Fibroblast of skin of right quadriceps (primary cell): ENCODE measurements around the gene HNRNPH2.

Experiments
- DNase-seq: peaks from one replicate; pipeline ENCODE4 v3.0.0-alpha.2; 2013

Gene HNRNPH2

GRCh38 chrX:101407748-101408531 lies at the start of gene HNRNPH2, which contains the start of gene GLA:
Gene HNRNPH2, plus strand, starts transcription at chrX:101408222. Its CDS starts 3,767 bp downstream, at chrX:101411989.
Gene GLA, minus strand, starts transcription at chrX:101407925. Its CDS starts 22 bp downstream, at chrX:101407903.
- DNase-seq: peak; percentile 98

DNA sequence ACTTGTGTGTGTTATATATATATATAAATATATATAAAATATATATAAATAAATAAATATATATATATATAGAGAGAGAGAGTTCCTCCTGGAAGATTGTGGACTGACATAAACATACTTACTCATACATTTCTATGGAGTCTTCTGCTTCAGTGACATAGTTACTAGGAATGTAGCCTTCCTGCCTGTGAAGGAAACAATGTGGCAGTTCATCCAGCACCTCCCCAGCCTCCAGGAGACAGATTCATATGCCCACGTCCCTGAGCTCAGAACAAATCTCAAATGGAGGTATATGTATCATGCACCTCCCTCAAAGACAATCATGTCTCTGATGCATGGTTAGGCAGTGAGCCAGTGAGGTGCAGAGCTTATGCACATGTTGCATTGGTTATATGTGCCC lies 48.1 kb upstream of the HNRNPH2 start:
- DNase-seq: no peak

- DNase-seq: no peak
Measured at GRCh38 chrX:101360390-101360789, 47.6 kb upstream of the HNRNPH2 start.

DNA sequence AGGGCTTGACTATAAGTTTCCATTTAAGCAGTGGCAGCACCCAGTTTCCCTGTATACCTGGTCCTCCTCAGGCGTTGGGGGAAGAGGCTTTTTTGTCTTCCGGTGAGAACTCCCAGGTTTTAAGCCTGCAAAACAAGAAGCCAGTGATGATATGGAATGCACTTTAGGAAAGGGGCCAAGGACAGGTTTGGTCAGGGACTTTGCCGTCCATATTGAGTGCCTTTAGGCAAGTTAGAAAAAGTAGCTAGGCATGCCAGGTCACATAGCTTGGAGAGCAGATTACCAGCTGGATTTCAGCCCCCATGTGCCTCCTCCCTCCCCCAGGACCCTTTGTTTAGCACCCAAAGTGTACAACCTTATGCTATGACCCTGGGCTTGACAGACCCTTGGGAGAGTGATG lies 45.9 kb upstream of the HNRNPH2 start:
- DNase-seq: no peak

GRCh38 chrX:101362757-101363156 lies 45.3 kb upstream of the HNRNPH2 start:
- no peak for DNase-seq

GRCh38 chrX:101365301-101365795 lies 42.7 kb upstream of the HNRNPH2 start:
- DNase-seq: no peak

DNA sequence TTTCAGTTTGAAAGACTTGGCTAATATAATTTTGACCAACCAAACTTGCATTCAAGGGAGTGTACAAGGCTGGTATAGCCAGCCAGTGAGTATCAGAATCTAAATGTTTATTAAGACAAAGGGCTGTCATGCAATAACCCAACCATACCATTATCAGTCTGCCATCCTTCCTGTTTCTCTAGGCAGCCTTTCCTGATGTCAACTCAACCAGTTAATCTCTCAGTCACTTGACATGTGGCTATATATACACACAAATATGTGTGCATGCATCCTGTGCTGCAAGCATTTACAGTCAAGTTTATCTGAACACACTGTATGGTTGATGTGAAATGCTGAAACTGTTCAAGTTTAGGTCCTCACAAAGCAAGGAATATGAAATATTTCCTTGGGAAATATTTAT lies 39.2 kb upstream of the HNRNPH2 start:
- DNase-seq: no peak

DNA sequence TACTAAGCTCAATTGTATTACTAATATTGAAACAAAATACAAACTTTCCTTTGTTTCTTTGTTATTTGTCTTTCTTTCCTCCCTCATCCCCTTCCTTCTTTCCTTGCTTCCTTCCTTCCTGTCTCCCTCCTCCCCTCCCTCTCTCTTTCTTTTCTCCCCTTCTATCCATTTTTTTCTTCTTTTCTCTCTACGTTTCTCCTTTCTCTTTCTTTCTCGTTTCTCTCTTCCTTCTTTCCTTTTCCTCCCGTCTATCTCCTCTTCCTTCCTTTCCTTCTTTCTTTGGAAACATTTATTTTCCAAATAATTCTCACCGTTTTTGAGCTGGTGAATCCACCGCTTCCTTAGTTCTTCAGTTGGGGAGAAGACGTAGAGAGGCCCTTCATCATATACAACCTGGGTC lies 38.3 kb upstream of the HNRNPH2 start:
- DNase-seq: no peak

DNA sequence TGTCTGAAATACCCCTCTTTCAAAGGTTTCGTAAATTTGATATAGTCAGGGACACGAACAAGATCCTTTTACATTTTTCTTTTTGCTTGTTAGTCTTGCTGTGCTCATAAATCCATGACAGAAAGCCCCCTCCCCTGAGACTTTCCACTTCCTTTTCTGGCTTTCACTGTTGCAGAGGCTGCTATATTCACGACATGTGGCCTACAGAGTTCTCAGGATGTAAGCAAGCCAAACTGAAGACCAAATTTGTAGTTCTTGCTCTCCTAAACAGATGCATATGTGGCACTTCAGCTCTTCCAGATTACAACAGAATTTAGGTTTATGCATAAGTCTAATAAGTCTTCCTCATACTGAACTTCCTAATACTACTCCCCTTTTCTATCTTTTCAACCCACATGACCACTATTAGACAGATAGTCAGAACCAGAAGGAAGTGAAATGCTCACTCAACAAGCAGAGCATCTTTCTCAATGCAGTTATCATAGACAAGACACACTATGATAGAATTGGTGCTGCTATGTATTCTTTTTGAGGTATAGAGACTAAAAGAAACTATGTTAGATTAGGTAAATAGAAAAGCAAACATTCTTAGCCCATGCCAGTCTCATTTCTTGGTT lies 37.0 kb upstream of the HNRNPH2 start:
- DNase-seq: no peak

DNA sequence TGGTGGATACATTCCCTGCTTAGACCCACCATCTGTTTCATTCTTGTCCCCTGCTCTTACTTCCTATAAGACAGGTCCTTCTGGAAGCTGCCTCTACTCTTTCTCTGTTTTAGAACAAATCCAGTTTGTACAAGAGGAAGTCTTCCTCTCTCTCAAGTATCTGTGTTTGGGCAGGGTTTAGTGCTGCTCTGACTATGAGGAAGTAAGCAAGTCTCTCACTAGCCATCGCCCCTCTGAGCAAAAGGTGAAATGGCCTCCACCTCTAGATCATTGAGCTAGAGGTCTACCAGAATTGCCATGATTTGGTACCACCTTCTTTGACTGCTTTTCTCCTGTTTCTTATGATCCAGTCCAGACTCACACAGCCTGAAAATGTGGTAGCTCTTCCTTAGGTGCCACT lies 30.5 kb upstream of the HNRNPH2 start:
- DNase-seq: no peak

DNA sequence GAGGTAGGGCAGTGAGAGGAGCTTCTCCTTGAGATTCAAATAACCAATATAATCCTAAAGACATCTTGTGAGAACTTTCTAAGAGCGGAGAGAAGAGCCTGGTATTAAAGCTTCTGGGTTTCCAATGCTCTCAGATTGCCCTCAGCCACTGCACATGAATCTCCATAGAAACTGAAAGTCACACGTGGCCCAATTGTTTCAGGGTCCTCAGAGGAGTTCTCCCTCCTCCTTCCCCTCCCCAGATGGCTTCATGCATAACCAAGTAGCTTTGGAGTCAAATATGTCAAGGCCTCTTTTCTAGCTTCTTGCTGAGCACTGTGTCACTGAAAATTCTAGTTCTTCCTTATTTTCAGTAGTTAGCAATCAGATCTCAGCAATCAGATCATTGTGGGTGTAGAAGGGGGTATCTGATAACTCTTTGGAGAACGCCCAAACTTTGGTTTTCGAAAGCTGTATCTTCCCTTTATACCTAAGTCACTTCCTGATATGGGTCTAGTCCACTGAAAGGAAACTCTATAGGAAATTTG lies 24.3 kb upstream of the HNRNPH2 start:
- no peak for DNase-seq

DNA sequence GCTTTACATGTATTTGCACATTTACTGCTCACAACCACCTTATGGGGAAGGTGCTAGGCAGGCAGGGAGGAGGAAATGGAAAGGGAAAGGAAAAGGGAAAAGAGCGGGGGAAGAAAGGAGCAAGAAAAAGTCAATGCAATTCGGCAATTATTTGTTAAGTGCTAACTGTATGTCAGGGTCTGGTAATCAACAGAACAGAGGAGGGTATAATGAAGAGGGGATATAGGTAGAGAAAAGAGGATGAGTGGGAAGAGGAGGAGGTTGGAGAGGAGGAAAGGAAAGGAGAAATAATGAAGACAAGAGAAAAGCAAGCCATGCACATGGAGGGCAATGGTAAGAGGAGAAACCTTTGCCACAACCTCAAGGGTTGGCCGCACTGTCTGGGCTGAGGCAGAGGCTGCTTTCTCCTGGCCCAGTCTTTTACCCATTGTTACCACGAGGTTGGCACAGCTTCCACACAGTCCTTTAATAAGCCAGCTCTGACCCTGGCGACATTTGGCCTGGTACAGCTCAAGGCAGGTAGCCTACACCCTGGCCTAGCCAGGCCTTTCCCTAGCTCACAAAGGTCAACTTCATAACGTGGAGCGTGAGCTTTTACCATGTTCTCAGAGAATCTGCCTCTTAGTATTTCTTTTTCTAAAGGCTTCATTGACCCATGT lies 22.9 kb upstream of the HNRNPH2 start:
- no peak for DNase-seq

DNA sequence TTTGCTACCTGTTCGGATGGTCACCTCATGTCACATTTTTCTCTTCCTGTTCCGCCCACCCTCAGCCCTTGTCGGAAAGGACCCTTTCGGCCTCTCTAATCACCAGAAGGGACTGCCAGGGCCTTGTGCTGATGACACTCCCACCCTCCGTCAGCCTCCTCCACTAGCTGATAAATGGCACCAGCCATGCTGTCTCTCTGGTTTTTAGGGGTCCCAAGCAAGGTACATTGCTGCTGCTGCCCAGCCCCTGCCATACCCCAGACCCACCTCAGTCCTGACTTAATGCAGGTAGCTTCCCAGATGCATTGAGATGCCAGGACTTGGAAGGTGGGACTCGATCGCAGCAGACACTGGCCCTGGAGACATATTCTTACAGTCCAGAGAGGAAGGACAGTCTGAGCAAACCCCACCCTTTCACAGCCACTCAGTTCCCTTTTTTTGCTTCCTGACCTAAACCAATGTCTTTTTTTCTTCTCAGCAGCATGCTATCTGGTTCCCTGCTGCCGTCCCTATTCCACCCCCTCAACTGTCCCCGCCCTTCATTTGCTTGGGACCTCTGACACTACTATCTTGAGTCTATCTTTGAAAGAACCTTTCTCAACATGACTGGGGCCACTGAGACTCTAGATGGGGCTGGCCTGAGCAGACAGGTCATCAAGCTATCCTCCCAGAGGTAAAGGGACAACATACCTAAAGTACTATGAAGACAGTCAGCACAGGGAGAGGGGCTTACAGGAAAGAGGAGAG lies 22.1 kb upstream of the HNRNPH2 start, which contains the start of gene BTK:
Gene BTK, minus strand, starts transcription at position 397 of the 747 bp plus-strand sequence. CDS start 10,907 bp downstream, outside the sequence.
- no peak for DNase-seq

DNA sequence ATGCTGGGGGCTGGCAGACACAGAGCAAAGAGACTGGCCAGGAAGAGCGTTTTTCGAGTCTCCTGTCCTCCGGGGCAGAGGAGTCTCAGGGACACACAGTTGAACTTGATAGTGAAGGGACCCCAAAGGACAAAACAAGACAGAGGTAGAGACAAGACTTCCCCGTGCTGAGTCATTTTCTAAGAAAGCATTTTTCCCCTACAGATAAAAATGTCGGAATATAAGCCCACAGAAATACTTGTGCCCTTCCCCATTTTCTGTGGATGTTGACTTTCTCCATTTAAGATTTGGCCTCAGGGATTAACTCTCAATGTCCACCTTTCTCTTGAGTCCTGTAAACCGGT lies 21.5 kb upstream of the HNRNPH2 start:
- DNase-seq: no peak

DNA sequence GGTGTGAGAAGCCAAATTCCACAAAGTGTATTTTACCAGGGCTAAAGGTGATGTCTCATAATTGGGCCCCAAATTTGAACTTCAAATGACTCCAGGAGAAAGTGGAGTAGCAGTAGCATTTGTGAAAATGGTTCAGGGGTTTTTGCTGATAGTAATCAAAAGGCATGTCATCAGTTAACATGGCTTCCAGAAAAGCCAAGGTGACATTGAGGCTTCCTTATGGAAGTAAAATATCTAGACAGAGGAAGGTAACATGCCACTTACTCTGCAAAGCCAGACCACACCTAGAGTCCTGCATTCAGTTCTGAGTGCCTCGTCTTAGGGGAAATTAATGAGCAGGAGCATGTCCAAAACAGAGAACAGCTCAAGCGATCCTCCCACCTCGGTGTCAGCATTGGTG lies 19.4 kb upstream of the HNRNPH2 start:
- DNase-seq: no peak

- peak; percentile 91 for DNase-seq
Measured at GRCh38 chrX:101390664-101391525, 17.1 kb upstream of the HNRNPH2 start, which contains the start of gene RPL36A. Gene RPL36A, plus strand, starts transcription at chrX:101391011. Its CDS starts 33 bp downstream, at chrX:101391044.

GRCh38 chrX:101391831-101392230 lies 16.2 kb upstream of the HNRNPH2 start:
- no peak for DNase-seq

DNA sequence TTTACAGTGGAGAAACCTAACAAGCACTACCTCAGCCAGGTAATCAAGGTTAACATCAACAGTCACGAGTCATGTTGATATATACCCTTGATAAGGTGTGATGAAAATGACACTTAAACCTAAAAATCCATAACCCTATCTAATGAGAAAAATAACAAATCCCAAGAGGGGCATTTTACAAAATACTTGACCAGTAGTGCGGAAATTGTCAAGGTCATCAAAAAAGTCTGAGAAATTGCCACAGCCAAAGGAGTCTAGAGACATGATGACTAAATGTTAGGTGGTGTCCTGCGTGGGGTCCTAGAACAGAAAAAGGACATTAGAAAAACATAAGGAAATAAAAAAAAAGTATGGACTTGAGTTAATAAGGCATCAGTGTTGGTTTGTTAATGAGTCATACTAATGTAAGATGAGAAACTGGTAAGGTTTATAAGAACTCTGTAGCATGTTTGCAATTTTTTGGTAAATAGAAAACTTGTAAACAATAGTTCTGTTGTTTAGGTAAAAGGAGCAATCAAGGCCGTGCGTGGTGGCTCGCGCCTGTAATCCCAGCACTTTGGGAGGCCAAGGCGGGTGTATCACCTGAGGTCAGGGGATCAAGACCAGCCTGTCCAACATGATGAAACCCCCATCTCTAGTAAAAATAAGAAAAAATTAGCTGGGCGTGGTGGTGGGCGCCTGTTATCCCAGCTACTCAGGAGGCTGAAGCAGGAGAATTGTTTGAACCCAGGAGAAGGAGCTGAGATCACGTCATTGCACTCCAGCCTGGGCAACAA lies 14.3 kb upstream of the HNRNPH2 start:
- no peak for DNase-seq

DNA sequence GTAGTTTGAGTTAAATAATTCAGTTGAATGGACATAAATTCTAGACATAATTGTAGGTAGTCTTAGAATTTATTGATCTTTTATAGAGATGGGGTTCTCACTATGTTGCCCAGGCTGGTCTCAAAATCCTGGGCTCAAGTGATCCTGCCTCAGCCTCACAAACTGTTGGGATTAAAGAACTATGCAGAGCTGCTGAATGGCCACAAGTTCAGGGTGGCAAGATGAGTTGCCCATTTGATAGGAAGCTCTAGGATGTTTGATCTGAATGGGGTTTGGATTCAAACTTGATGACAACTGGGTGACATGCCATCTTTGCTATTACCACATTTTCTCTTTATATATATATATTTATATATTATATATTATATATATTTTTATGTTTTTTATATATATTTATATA lies 13.7 kb upstream of the HNRNPH2 start:
- no peak for DNase-seq

DNA sequence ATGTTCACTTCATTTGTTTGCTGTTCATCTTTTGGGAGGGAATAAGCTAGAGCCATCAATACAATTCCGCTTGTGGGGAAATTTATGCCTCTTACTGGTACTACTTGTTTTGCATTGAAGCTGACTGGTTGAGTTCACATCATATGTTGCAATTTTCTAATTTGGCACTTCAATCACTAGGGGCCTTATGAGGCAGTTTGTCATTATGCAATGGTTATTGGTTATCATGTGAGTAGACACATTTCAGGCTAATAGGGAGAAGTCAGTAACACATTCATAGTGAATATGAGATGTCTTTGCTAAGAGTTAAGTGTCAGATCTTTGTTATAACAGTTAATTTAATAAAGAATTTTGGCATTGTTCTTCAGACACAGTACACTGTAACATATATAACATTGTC lies 12.2 kb upstream of the HNRNPH2 start:
- DNase-seq: no peak

GRCh38 chrX:101397779-101398178 lies 10.2 kb upstream of the HNRNPH2 start:
- DNase-seq: no peak
